GM12864 (cell line): ENCODE data around the gene CYB561.

Source experiments
- DNase-seq: peaks from one replicate; pipeline ENCODE4 v3.0.0-alpha.2; 2011; ENCODE audit warnings: low read depth
- H3K4me3 ChIP-seq: 2 replicates; pipeline ENCODE4 v1.5.1; 2011; ENCODE audit warnings: mild to moderate bottlenecking, low read depth, low read length, control low read depth
- TF ChIP-seq, protein P1 (sequence below): IDR thresholded peaks from 2 replicates; pipeline ENCODE4 v1.5.1; 2011; ENCODE audit warnings: low read depth, mild to moderate bottlenecking, moderate library complexity, low read length, control low read depth, inconsistent platforms; ENCODE audit errors: missing control alignments

CYB561 gene

DNA sequence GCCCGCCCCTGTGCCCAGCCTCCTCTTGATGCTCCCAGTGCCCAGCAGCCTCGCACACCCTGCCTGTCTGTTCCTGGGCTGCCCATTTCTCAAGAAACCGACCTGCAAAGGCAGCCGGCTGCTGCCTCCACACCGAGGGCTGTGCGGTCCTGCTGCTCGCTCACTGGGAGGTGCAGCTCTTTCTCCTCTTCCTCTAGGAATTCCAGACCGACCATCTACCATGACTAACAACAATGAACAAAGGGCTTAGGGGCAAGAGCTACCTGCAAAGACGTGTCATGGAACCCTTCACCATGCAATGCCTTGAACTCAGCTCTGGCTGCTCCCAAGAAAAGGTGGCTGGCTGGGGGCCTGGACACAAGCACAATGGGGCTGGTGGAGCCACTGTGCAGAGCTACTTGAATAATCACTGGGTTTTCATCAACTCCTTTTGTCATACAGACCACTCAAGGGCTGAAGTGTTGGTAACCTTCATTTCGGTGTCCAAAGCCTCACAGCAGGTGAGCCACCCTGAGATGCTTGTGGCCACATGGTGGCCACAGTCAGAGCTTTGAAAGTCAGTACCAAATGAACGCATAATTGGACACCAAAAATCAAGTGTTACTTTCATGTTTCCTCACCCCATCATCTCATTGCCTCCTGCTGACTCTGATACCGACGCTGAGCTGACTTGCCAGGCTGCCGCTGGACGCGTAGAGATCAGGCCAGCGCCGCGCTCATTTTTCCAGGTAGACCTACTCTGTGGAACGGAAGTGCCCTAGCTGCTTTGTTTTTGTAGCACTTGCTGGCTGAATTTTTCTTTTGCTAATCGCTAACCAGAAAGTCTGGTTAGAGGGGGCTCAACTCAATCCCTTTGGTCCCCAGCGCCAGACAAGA lies 19.8 kb downstream of the CYB561 start:
- DNase-seq: no peak
- TF ChIP-seq, protein P1, sequence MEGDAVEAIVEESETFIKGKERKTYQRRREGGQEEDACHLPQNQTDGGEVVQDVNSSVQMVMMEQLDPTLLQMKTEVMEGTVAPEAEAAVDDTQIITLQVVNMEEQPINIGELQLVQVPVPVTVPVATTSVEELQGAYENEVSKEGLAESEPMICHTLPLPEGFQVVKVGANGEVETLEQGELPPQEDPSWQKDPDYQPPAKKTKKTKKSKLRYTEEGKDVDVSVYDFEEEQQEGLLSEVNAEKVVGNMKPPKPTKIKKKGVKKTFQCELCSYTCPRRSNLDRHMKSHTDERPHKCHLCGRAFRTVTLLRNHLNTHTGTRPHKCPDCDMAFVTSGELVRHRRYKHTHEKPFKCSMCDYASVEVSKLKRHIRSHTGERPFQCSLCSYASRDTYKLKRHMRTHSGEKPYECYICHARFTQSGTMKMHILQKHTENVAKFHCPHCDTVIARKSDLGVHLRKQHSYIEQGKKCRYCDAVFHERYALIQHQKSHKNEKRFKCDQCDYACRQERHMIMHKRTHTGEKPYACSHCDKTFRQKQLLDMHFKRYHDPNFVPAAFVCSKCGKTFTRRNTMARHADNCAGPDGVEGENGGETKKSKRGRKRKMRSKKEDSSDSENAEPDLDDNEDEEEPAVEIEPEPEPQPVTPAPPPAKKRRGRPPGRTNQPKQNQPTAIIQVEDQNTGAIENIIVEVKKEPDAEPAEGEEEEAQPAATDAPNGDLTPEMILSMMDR: no peak
- H3K4me3 ChIP-seq: no peak overlapping the region

DNA sequence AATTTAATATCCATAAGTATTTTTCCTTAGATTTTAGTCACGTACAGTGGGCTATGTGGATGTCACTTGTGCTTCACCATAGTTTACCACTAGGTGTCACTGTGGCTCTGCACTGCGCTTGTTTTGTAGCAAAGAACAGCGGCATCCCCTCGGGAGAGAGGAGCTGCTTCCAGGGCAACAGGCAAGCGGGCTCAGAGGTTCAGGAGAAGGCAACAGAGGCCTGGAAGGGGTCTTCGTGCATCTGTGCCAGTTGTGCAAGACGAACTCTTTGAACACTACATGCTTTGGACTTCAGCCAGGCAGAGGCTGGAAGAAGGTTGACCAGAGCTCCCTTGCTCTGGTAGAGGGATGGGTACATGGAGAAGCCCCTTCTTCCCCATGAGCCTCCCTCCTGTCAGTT lies 20.6 kb downstream of the CYB561 start:
- DNase-seq: no peak
- no peak overlapping the region for H3K4me3 ChIP-seq
- TF ChIP-seq, protein P1: peak; percentile 86

DNA sequence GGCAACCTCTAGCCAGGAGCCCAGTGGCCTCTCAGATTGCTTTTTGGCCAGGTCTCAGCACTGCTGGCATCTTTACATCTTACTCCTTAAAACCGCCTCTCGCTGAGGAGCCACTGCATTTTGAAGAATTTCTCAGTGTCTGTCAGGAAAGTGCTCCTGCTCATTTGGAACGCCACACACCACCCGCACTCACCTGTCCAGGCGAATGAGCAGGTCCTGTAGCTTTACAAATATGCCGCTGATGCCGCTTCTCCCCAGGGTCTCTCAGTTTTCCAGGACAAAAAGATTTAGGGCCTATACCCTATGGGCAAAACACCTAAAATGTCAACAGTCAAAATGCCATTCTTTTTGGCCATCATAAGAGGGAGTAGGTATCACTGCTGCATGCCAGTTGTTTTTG lies 22.1 kb downstream of the CYB561 start:
- TF ChIP-seq, protein P1: no peak
- DNase-seq: no peak
- H3K4me3 ChIP-seq: no peak overlapping the region

DNA sequence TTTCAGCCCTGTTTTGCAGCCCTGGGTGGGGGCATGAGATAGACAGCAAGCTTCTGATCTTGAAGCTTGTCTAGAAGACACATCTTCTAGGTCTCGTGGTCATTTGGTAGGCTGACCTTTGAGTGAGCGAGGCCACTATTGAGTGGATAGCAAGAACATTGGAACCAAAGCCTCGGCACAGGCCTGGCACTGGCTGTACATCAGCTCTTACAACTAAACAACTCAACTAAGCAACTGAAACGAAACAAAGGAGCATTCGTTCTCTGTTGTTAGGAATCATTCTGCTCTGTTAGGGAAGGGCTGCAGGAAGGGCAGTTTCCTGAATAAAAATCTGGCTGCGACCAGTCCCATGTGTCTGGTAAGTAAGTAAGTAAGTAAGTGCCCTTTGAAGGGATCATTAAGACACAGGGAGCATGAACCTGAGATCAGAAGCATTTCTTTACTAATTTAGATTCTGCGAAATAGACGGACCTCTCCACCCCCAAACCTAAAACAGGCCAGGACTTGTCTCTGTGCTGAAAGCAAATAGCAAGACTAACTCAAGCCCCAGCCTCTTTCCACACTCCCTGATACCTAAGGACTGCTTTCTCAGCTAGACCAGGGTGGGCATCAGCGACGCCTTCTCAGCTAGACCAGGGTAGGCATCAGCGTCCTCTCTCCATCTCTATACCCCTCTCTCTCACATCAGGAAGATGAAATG lies 22.7 kb downstream of the CYB561 start:
- TF ChIP-seq, protein P1: no peak
- no peak for DNase-seq
- H3K4me3 ChIP-seq: no peak overlapping the region

DNA sequence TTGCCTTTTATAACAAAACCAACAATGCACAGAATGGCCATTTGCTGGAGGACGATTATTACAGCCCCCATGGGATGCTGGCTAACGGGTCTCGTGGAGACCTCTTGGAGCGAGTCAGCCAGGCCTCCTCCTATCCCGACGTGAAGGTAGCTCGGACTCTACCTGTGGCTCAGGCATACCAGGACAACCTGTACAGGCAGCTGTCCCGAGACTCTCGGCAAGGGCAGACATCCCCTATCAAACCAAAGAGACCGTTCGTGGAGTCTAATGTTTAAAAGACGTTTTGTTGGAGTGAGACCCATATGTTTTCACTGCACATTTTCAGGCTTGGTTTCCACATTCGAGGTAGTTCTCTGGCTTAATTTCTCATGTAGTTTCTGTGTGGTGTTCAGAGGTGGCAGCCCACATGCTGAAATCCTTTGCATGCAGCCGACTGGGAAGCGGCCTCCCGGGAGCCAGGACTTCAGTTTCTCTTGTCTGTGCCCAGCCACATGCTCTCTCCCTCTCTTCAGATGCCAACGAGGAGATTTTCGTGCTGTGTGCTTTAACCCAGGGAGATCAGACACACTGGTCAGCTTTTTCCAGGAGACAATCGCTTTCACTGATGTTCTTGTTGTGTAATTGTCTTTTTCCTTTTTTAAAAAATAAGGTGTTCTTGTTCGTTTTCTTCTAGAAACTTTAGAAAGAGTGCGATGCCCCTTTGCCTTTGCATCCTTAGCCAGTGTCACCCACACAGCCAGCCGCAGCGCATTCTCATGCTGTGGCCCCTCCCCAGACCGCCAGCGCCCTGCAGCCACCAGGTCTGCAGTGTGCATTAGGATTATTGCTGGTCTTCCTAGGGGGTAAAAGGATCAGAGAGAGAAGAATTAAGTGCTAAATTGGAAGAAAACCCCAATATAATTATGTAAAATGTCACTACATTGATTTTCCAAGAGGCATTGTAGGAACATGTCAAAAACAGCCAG lies 24.1 kb downstream of the CYB561 start:
- no peak for DNase-seq
- TF ChIP-seq, protein P1: no peak
- no peak overlapping the region for H3K4me3 ChIP-seq

DNA sequence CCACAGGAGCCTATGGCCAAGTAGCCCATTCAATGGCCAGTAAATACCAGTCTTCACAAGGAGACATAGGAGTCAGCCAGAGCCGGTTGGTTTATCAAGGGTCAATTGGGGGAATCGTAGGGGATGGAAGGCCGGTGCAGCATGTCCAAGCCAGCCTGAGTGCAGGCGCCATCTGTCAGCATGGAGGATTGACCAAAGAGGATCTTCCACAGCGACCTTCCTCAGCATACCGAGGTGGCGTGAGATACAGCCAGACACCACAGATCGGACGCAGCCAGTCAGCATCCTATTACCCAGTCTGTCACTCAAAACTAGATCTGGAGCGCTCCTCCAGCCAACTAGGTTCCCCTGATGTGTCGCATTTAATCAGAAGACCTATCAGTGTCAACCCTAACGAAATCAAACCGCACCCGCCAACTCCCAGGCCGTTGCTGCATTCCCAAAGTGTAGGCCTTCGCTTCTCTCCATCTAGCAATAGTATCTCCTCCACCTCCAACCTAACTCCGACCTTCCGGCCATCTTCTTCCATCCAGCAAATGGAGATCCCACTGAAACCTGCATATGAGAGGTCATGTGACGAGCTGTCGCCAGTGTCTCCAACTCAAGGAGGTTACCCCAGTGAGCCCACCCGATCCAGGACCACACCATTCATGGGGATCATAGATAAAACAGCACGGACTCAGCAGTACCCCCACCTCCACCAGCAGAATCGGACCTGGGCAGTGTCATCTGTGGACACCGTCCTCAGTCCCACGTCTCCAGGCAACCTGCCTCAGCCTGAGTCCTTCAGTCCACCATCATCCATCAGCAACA lies 25.0 kb downstream of the CYB561 start:
- TF ChIP-seq, protein P1: no peak
- no peak overlapping the region for H3K4me3 ChIP-seq
- DNase-seq: no peak
